Adrenal gland (tissue), 5 donors: ENCODE data around the gene OR51B4.
"Not testable (repeated sequence)": the region's sequence is repeated elsewhere in the genome, so short reads cannot be mapped to it uniquely, and the experiment has no call there.

Source experiments
- CTCF ChIP-seq, 6 experiments: fragments of 450-650 bp in 4 of 6; fragments of 200-600 bp in 2 of 6; sonication (generic) in 1 of 6; IDR thresholded peaks; 1 replicate in 5 of 6; 2 replicates in 1 of 6; pipeline versions ENCODE4 v1.5.1 to v1.8.0; 2016 to 2021; ENCODE audit warnings: antibody characterized with exemption in 6 of 6, mild to moderate bottlenecking in 2 of 6, moderate library complexity in 1 of 6
- POLR2A ChIP-seq, 2 donors: fragments of 450-650 bp; IDR thresholded peaks; one replicate each; pipeline ENCODE4 v1.6.1; 2017; ENCODE audit warnings: antibody characterized with exemption in 2 of 2, mild to moderate bottlenecking in 2 of 2, moderate library complexity in 1 of 2
- donor health status: DM: no; HTN: no; CAD: no.

GRCh38 chr11:5254646-5255413 lies 46.9 kb downstream of the OR51B4 start, which contains the start of gene HBG2:
- TF ChIP-seq CTCF, POLR2A (IDR thresholded peaks at IDR 0.05): not testable (repeated sequence)
